HL-60/S4 (cell line): ENCODE measurements around the gene WDR18.

Experiments used
- in situ Hi-C: fragments of 300-500 bp; cut with MboI; formaldehyde crosslinking; loops from 2 replicates; pipeline ENCODE4 v1.14.3; 2022; ENCODE audit warnings: low sequenced_read_pairs

WDR18 gene

GRCh38 chr19:984165-984967 is at the start of gene WDR18:
Gene WDR18 (plus strand): TSS chr19:984345. CDS start chr19:984354, 9 bp downstream.
- in situ Hi-C loops, result loop anchor here (5.0 to 10.0 kb wide), 2 partner anchors 62 to 210 kb away; no protein-coding TSS in a partner anchor

- in situ Hi-C loops, result no loop called here
Measured at GRCh38 chr19:934865-935479, 49.2 kb upstream of the WDR18 start.

GRCh38 chr19:936175-936546 is 48.0 kb upstream of the WDR18 start:
- in situ Hi-C loops, result no loop called here

GRCh38 chr19:937259-937694 is 46.9 kb upstream of the WDR18 start:
- in situ Hi-C loops, result no loop called here

- in situ Hi-C loops, result no loop called here
Measured at GRCh38 chr19:938233-938923, 45.8 kb upstream of the WDR18 start.

GRCh38 chr19:939439-939838 is 44.7 kb upstream of the WDR18 start:
- in situ Hi-C loops, result no loop called here

- in situ Hi-C loops, result no loop called here
Measured at GRCh38 chr19:939922-940321, 44.2 kb upstream of the WDR18 start.

GRCh38 chr19:940591-941291 is 43.4 kb upstream of the WDR18 start:
- in situ Hi-C loops, result no loop called here

GRCh38 chr19:941292-942132 is 42.6 kb upstream of the WDR18 start:
- in situ Hi-C loops, result no loop called here

GRCh38 chr19:942133-942645 is 42.0 kb upstream of the WDR18 start:
- in situ Hi-C loops, result no loop called here

- in situ Hi-C loops, result no loop called here
Measured at GRCh38 chr19:943551-944170, 40.5 kb upstream of the WDR18 start.

GRCh38 chr19:944171-944567 is 40.0 kb upstream of the WDR18 start:
- in situ Hi-C loops, result no loop called here

- in situ Hi-C loops, result no loop called here
Measured at GRCh38 chr19:944663-945241, 39.4 kb upstream of the WDR18 start.

GRCh38 chr19:945401-946252 is 38.5 kb upstream of the WDR18 start:
- in situ Hi-C loops, result no loop called here

- in situ Hi-C loops, result no loop called here
Measured at GRCh38 chr19:947090-947706, 36.9 kb upstream of the WDR18 start.

- in situ Hi-C loops, result no loop called here
Measured at GRCh38 chr19:947707-948539, 36.2 kb upstream of the WDR18 start.
